ENCODE measurements around the gene ENTPD8. TPM values are rescaled to one million over a fixed set of nuclear protein-coding genes. Genes with fewer than 3 reads are reported as not detected.
"Not testable (repeated sequence)": the region's sequence is repeated elsewhere in the genome, so short reads cannot be mapped to it uniquely, and the experiment has no call there.

ENTPD8 gene
- total RNA-seq, 2 donors from 2014 or later: not detected

DNA sequence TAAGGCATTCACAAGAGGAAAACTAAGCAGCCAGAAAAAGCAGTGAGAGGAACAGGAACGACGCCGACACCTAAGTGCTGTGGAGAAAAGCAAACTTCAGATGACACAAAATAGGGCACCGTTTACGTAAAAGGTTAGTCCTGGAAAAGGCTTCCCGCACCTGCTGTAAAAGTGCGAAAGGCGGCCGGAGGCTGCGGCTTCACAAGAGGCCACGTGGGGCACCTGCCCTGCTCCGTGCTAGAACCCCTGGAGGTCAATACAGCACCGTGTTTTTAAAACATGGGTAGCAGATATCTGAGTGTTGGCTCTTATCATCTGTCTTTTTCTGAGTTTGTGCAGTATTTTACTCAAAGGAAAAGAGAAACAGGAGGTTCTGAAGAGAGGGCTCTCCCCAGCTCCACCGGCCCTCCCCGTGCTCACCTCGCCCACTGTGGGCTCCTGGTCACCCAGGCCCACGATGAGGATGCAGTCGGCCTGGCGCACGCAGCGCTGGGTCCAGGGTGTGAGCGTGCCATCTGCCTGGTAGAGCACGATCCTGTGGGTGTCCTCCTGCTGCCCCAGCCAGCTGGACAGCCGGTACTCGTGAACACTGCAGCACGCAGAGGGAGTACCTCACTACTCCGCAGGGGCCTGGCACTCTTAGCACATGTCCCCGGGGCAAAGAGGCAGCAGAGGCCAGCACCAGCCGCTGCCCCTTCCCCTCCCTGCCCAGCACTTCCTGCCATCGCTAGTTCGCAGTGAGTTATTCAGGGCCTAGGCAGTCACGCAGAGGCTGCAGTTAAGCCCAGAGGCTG lies 38.9 kb upstream of the ENTPD8 start:
- Mint-ChIP-seq H3K4me3 (no peak overlapping the region), H3K27ac (no peak overlapping the region), H3K9me3 (peaks cover 6% of the 10 kb centered on the region), H3K4me1 (ENCODE audit: low read depth in 2 of 2) (peaks cover 0 to 8% of the 10 kb centered on the region in 2 donors), H3K27me3 (peaks cover 0 to 2% of the 10 kb centered on the region in 2 donors), H3K36me3 (peaks cover 8% of the 10 kb centered on the region)
- DNase-seq (ENCODE audit: low spot score) (no peak), ATAC-seq (no peak)

DNA sequence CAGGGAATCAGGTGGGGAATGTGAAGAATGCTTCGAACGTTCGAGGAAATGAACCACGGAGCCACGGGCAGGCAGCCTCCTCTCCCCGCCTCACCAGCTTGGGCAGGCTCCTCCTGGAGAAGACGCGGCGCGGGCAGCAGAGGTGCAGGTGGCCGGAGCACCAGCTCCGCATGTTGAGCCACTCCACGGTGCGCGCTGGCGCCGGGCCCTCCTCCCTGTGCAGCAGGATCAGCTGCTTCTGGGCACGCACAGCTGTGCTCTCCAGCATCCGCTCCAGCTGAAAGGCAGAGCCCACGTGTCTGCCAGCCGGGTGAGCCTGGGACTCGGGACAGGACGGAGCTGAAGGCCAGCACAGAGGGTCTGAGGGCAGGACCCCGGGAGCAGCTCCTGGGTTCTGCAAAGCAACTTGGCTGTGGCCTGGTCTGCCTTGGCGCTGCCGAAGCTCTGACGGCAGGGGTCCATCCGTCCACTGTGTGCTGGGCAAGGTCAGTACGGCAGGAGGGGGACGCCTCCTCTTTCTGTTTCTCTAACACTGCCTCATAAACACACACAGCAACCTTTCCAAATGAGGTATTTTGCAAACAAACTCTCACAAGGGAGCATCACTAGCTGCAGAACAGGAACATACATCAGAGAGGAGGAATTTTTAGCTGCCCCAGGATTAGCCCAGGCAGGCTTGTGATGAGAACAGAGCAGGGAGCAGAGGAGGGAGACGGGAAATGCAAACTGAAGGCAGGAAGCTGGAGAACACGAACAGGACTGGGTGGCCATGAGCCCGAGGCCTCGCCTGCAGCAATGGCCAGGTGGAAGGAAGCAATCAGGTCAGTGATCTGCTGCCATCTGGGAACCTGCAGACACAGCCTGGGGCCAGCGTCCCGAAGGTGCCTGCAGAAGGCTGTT lies 38.1 kb upstream of the ENTPD8 start:
- Mint-ChIP-seq H3K9me3 (peaks cover 6% of the 10 kb centered on the region), H3K4me3 (no peak overlapping the region), H3K36me3 (peaks cover 11% of the 10 kb centered on the region), H3K27ac (no peak overlapping the region), H3K27me3 (peaks cover 0 to 2% of the 10 kb centered on the region in 2 donors), H3K4me1 (ENCODE audit: low read depth in 2 of 2) (peaks cover 0 to 8% of the 10 kb centered on the region in 2 donors)
- no peak for ATAC-seq
- DNase-seq (ENCODE audit: low spot score): no peak

DNA sequence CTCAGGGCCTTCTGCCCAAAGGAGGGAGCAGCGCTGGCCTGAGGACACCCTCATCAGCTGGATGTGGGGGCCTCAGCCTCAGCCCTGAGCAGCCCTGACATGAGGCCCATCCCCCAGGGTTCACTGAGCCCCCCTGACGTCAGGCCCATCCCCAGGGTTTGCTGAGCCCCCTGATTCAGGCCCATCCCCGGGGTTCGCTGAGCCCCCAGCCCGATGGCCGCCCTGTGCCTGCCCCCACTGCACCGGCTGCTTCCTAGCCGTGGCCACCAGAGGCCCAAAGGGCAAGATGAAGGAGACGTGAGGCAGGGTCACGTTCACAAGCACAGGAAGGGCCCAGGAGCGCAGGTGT lies 37.4 kb upstream of the ENTPD8 start:
- Mint-ChIP-seq H3K4me1 (ENCODE audit: low read depth in 2 of 2) (peaks cover 0 to 8% of the 10 kb centered on the region in 2 donors), H3K27ac (no peak overlapping the region), H3K4me3 (no peak overlapping the region), H3K36me3 (peaks cover 13% of the 10 kb centered on the region), H3K27me3 (peaks cover 0 to 2% of the 10 kb centered on the region in 2 donors), H3K9me3 (peaks cover 6% of the 10 kb centered on the region)
- DNase-seq (ENCODE audit: low spot score) (no peak), ATAC-seq (peak in 1 of 2 donors; percentile 21)

DNA sequence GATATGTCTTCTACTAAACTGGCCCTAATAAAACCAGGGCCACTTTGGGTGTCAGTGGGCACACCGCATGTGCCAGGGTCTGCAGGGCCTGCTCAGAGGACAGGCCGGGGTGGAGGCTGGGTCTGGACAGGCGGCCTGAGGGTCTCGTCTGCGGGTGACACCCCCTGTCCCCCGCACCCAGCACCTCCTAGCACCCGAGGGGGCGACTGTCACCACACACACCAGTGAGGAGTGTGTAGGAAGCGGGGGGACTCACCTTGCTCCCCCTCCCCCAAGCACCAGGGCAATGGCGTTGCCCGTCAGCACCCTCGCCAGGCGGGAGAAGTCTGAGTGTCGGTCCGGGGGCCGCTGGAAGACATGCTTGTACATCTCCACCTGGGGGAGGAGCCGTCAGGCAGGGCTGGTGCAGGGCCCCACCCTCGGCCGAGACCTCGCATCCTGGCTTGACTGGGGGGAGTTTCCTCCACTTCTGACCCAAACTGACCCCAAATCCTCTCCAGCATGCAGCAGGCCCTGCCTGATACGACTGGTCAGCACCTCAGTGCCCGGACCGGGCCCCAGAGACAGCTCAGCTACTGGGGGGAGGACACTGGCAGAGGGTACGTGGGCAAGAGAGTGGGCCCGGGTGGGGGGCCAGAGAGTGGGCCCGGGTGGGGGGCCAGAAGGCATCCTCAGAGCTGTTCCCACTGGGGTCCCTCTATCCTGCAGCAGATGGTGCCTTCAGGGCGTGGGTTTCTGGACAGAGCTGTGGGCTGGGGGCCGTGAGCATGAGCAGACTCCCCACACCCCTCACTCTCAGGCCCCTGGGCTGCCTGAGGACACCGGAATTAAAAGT lies 36.8 kb upstream of the ENTPD8 start:
- H3K27ac Mint-ChIP-seq: no peak overlapping the region
- DNase-seq (ENCODE audit: low spot score) (no peak), ATAC-seq (no peak)
- peaks cover 0 to 4% of the 10 kb centered on the region in 2 donors for H3K27me3 Mint-ChIP-seq
- peaks cover 16% of the 10 kb centered on the region for H3K36me3 Mint-ChIP-seq
- H3K4me3 Mint-ChIP-seq: no peak overlapping the region
- peaks cover 0 to 8% of the 10 kb centered on the region in 2 donors for H3K4me1 Mint-ChIP-seq (ENCODE audit: low read depth in 2 of 2)
- H3K9me3 Mint-ChIP-seq: peaks cover 6% of the 10 kb centered on the region

DNA sequence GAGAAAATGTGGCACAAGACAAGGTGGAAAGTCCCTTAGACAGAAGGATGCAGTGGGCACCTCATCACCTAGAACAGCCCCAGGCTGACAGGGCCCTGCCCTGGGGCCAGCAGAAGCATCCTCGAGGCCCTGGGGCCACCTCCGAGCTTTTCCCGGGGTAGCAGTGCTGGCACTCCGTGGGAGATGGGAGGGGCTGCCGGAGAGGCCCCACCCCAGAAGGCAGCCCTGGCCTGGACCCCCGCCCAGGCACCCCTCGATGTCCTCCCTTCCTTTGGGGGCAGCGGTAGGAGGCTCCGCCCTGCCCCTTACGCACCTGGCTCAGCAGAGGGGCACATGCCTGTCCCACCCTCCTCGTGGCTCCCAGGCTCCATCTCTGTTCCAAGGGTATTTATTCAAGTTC lies 35.7 kb upstream of the ENTPD8 start:
- Mint-ChIP-seq H3K27ac (no peak overlapping the region), H3K4me1 (ENCODE audit: low read depth in 2 of 2) (peaks cover under 1 to 2% of the 10 kb centered on the region in 2 donors), H3K9me3 (peaks cover 6% of the 10 kb centered on the region), H3K36me3 (peaks cover 18% of the 10 kb centered on the region), H3K4me3 (no peak overlapping the region), H3K27me3 (peaks cover 0 to 5% of the 10 kb centered on the region in 2 donors)
- DNase-seq (ENCODE audit: low spot score) (no peak), ATAC-seq (no peak)

DNA sequence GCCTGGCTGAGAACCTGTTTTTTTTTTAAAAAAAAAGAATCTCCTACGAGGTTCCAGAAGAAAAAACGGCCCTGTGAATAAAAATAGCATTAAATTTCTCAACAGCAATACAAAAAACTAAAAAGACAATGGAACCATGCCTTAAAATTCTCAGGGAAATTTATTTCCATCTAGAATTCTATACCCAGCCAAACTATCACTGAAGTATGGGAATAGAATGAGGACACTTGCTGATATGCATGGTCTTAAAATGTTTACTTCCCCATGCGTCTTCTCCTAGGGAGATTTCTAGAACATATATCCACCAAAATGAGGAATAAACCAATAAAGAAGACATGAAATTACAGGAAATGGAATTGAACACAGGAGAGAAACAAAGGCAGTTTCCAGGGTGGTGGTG lies 34.5 kb upstream of the ENTPD8 start:
- H3K27ac Mint-ChIP-seq: no peak overlapping the region
- peaks cover 18% of the 10 kb centered on the region for H3K36me3 Mint-ChIP-seq
- peaks cover 6% of the 10 kb centered on the region for H3K9me3 Mint-ChIP-seq
- ATAC-seq (no peak), DNase-seq (ENCODE audit: low spot score) (no peak)
- H3K27me3 Mint-ChIP-seq: peaks cover 0 to 10% of the 10 kb centered on the region in 2 donors
- peaks cover 4 to 6% of the 10 kb centered on the region in 2 donors for H3K4me1 Mint-ChIP-seq (ENCODE audit: low read depth in 2 of 2)
- no peak overlapping the region for H3K4me3 Mint-ChIP-seq

DNA sequence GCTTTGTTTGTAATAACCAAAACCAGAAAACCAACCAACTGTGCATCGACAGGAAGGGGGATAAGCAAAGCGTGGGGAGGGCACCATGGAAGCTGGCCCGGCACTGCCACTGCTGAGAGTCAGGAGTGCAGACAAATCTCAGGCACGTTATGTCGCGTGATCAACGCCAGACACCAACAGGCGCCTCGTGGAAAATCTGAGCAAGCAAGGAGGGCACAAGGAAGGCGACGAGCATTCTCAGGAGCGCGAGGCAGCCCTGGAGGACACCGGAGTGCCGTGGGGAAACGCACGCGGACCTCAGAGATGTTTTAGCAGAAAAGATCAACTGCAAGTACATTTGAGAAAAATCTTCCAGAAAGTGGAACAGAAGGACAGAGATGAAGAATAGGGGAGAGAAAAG lies 33.1 kb upstream of the ENTPD8 start:
- no peak for DNase-seq (ENCODE audit: low spot score)
- peaks cover 9 to 11% of the 10 kb centered on the region in 2 donors for H3K4me1 Mint-ChIP-seq (ENCODE audit: low read depth in 2 of 2)
- H3K27ac Mint-ChIP-seq: no peak overlapping the region
- peaks cover 3 to 8% of the 10 kb centered on the region in 2 donors for H3K27me3 Mint-ChIP-seq
- H3K9me3 Mint-ChIP-seq: peaks cover 6% of the 10 kb centered on the region
- H3K4me3 Mint-ChIP-seq: no peak overlapping the region
- ATAC-seq: no peak
- peaks cover 18% of the 10 kb centered on the region for H3K36me3 Mint-ChIP-seq

DNA sequence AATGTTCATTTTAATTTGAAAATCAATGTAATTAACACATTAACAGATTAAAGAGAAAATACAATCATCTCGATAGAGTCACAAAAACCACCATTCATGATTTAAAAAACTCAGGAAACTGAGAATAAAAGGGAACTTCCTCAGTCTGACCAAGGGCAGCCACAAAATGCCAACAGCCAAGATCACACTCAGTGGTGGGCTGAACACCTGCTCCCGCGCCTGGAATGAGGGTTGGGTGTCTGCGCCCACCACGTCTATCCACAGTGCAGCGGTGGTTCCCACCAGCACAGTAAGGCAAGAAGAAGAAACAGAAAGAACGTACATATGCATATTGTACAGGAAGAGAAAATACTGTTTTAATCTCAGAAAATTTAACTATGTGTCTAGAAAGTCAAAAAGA lies 29.6 kb upstream of the ENTPD8 start:
- H3K36me3 Mint-ChIP-seq: peaks cover 12% of the 10 kb centered on the region
- H3K27me3 Mint-ChIP-seq: peaks cover 5 to 12% of the 10 kb centered on the region in 2 donors
- ATAC-seq (no peak), DNase-seq (ENCODE audit: low spot score) (no peak)
- no peak overlapping the region for H3K4me3 Mint-ChIP-seq
- peaks cover 1% of the 10 kb centered on the region for H3K9me3 Mint-ChIP-seq
- H3K4me1 Mint-ChIP-seq (ENCODE audit: low read depth in 2 of 2): peaks cover 9 to 16% of the 10 kb centered on the region in 2 donors
- no peak overlapping the region for H3K27ac Mint-ChIP-seq

DNA sequence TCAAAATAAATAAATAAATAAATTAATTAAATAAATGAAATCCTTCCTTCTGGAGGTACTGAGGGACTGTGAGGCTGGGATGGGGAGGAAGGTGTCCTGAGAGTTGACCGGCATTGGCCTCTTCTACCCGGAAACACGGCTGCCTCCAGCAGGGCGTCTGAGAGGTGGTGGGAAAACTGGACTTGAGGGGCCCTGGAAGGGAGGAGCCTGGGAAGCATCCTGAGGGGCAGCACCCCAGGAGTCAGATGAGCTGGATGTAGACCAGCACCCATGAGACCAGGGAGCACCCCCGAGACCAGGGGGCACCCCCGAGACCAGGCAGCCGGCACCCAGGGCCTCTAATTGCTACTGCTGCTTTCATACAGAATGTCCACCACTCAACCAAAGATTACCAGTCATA lies 26.7 kb upstream of the ENTPD8 start:
- DNase-seq (ENCODE audit: low spot score) (no peak), ATAC-seq (no peak)
- H3K27ac Mint-ChIP-seq: no peak overlapping the region
- peaks cover 9 to 16% of the 10 kb centered on the region in 2 donors for H3K4me1 Mint-ChIP-seq (ENCODE audit: low read depth in 2 of 2)
- peaks cover 5 to 10% of the 10 kb centered on the region in 2 donors for H3K27me3 Mint-ChIP-seq
- peaks cover 1% of the 10 kb centered on the region for H3K36me3 Mint-ChIP-seq
- H3K9me3 Mint-ChIP-seq: no peaks in the 10 kb centered on the region
- no peak overlapping the region for H3K4me3 Mint-ChIP-seq

DNA sequence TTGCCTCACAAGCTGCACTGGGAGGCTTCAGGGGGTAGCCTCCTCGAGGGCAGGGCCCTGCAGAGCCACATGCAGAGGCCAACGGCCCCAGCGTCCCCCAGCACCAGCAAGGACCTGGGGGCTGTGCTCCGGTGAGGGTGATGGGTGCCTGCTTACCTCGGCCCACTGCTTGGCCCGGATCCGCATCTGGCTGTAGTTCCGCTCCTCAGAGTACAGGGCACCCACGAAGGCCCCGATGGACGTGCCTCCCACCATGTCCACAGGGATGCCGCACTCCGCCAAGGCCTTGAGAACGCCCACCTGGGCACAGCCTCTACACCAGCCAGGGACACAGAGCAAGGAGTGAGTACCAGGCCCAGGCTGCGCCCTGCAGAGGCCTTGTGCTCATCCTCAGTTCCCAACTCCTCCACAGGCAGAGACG lies 26.0 kb upstream of the ENTPD8 start:
- H3K36me3 Mint-ChIP-seq: no peaks in the 10 kb centered on the region
- H3K4me1 Mint-ChIP-seq (ENCODE audit: low read depth in 2 of 2): peaks cover 9 to 16% of the 10 kb centered on the region in 2 donors
- H3K4me3 Mint-ChIP-seq: no peak overlapping the region
- H3K27me3 Mint-ChIP-seq: peaks cover 5 to 10% of the 10 kb centered on the region in 2 donors
- H3K27ac Mint-ChIP-seq: no peak overlapping the region
- H3K9me3 Mint-ChIP-seq: no peaks in the 10 kb centered on the region
- DNase-seq (ENCODE audit: low spot score) (no peak), ATAC-seq (no peak)

DNA sequence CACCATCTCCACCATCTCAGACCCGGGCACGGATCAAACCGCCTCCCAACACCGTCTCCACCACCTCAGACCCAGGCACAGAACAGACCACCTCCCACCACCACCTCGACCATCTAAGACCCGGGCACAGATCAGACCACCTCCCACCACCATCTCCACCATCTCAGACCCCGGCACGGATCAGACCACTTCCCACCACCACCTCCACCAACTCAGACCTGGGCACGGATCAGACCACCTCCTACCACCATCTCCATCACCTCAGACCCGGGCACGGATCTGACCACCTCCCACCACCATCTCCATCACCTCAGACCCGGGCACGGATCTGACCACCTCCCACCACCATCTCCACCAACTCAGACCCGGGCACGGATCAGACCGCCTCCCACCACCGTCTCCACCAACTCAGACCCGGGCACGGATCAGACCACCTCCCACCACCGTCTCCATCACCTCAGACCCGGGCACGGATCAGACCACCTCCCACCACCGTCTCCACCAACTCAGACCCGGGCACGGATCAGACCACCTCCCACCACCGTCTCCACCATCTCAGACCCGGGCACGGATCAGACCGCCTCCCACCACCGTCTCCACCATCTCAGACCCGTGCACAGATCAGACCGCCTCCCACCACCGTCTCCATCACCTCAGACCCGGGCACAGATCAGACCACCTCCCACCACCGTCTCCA lies 25.4 kb upstream of the ENTPD8 start:
- not testable (repeated sequence) for H3K9me3 Mint-ChIP-seq; H3K36me3 Mint-ChIP-seq; DNase-seq (ENCODE audit: low spot score); H3K27ac Mint-ChIP-seq; H3K27me3 Mint-ChIP-seq; ATAC-seq; H3K4me3 Mint-ChIP-seq
- peaks cover 9 to 16% of the 10 kb centered on the region in 2 donors for H3K4me1 Mint-ChIP-seq (ENCODE audit: low read depth in 2 of 2)

DNA sequence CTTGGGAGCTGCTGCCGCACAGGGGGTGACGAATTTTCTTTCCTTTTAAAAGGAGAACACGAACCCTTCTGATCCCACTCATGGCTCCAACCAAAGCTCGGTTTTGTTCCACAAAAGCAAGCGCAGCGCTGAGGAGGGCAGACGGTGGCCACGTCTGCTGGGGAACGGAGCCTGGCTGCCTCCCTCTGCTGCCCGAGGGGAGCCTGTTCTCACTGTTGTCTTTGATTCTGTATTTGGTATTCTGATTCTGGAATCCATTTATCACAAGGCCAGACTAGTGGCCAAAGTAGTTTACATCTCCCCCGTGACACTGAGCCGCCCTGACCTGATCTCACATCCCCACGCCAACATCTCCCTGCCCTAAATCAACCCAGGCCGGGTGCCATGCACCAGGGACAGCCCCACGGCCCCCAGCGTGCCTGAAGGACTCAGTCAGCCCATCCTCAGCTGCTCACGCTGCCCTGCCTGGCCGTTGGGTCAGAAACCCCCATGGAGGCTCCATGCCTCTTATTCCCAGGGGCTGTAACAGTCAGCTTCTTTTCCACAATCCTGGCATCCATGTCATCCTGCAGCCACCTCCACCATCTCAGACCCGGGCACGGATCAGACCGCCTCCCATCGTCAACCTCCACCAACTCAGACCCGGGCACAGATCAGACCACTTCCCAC lies 24.7 kb upstream of the ENTPD8 start:
- Mint-ChIP-seq H3K4me1 (ENCODE audit: low read depth in 2 of 2) (peaks cover 7 to 14% of the 10 kb centered on the region in 2 donors), H3K9me3 (no peaks in the 10 kb centered on the region), H3K36me3 (no peaks in the 10 kb centered on the region), H3K27ac (peak overlapping the region in 1 of 2 donors; percentile 8), H3K27me3 (peaks cover 5 to 7% of the 10 kb centered on the region in 2 donors), H3K4me3 (no peak overlapping the region)
- DNase-seq (ENCODE audit: low spot score) (no peak), ATAC-seq (no peak)
